ENCODE measurements around the gene CDC5L. TPM values are rescaled to one million over a fixed set of nuclear protein-coding genes. Genes with fewer than 3 reads are reported as not detected.

CDC5L gene
- total and polyA plus RNA-seq, 2 of the 13 experiments (the other 11 are each of a cell fraction or from before 2014, with no cell fraction given), result 11.0 to 34.2 TPM

DNA sequence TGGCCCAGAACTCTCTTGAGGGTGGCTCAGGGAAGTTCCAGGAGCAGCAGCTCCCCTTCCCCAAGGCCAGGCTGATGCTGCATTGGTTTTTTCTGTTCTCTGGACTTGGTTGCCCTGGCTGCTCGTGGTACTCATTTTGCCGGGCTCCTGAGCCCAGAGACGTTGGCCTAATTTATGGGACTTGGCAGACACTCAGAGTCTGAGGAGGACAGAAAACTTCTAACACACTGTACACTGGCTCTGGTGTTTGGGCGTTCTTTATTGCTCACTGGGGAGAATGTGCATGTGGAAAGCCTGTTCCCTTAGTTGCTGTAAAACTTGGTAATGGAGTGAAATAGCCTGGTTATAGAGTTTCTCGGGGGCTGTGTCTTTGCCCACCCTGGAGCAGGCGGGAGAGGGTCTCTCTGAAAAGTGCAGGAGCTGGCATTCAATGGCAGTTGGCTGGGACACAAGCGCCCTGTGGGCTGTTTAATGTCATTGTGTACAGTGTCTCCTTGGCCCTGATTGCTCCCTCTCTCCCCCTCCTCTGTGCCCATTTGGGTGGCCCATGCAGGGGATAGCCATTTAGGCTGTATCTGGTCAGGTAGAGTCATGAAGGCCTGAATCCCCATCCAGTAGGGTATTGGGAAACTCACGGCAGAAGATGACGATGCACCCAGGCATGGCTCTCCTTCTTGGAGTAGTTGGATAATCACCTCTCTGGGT, 109.3 kb downstream of the CDC5L start:
- Histone ChIP-seq H2AFZ (ENCODE audit: low read length) (no peak overlapping the region), H3K27me3 (ENCODE audit: control insufficient read depth in 1 of 2, insufficient read depth in 2 of 2, low read length in 2 of 2) (peaks cover 4 to 33% of the 10 kb centered on the region in 2 experiments; a peak in 4 of 5 replicates), H3K36me3 (replicated peaks in 1 of 2; ENCODE audit: control insufficient read depth in 1 of 2, insufficient read depth in 2 of 2, low read length in 2 of 2) (no peaks in the 10 kb centered on the region), H4K20me1 (ENCODE audit: insufficient read depth, low read length) (no peaks in the 10 kb centered on the region), H3K27ac (ENCODE audit: extremely low read length, insufficient read depth, low read length) (no peak overlapping the region), H3K79me2 (ENCODE audit: insufficient read depth, low read length) (no peaks in the 10 kb centered on the region), H3K9me3 (ENCODE audit: low read length) (no peaks in the 10 kb centered on the region), H3K9ac (ENCODE audit: insufficient read depth, low read depth, low read length) (no peak overlapping the region), H3K4me3 (replicated peaks in 1 of 3; ENCODE audit: insufficient read depth in 1 of 3, low read depth in 2 of 3, low read length in 3 of 3) (no peak overlapping the region), H3K4me2 (ENCODE audit: low read depth, low read length) (no peak overlapping the region), H3K4me1 (ENCODE audit: insufficient read depth, low read length) (peaks cover 13% of the 10 kb centered on the region)
- no TSS peak for BruUV-seq (replicated peaks)
- ChIA-PET CTCF (ENCODE audit: low intra/inter-chr PET ratio, low total read pairs) (no interaction called here), POLR2A (no interaction called here)
- intact Hi-C loops (cut with micrococcal nuclease; ENCODE audit: unreplicated experiment), result no loop called here
- DNase-seq (ENCODE audit: low spot score) (no peak), ATAC-seq (no peak), FAIRE-seq (no peak)
- in situ Hi-C loops (cut with HindIII; ENCODE audit: extremely low pct_ligation_motif_present, low pct_unique_long_range_greater_than_20kb), result no loop called here
- 25% methylated on average over 6 of the region's 9 CpGs for WGBS (ENCODE audit: low lambda C conversion rate)
- TF ChIP-seq ZMYM3 (CRISPR knock-in tag; IDR thresholded peaks at IDR 0.05) (no peak), KLF11 (CRISPR knock-in tag; IDR thresholded peaks at IDR 0.05) (no peak), ZBTB40 (IDR thresholded peaks at IDR 0.05) (no peak), ZBTB40 (CRISPR knock-in tag; IDR thresholded peaks at IDR 0.05) (no peak), HMG20A (CRISPR knock-in tag; IDR thresholded peaks at IDR 0.05; ENCODE audit: borderline replicate concordance) (no peak)
- TF ChIP-seq, protein P1, sequence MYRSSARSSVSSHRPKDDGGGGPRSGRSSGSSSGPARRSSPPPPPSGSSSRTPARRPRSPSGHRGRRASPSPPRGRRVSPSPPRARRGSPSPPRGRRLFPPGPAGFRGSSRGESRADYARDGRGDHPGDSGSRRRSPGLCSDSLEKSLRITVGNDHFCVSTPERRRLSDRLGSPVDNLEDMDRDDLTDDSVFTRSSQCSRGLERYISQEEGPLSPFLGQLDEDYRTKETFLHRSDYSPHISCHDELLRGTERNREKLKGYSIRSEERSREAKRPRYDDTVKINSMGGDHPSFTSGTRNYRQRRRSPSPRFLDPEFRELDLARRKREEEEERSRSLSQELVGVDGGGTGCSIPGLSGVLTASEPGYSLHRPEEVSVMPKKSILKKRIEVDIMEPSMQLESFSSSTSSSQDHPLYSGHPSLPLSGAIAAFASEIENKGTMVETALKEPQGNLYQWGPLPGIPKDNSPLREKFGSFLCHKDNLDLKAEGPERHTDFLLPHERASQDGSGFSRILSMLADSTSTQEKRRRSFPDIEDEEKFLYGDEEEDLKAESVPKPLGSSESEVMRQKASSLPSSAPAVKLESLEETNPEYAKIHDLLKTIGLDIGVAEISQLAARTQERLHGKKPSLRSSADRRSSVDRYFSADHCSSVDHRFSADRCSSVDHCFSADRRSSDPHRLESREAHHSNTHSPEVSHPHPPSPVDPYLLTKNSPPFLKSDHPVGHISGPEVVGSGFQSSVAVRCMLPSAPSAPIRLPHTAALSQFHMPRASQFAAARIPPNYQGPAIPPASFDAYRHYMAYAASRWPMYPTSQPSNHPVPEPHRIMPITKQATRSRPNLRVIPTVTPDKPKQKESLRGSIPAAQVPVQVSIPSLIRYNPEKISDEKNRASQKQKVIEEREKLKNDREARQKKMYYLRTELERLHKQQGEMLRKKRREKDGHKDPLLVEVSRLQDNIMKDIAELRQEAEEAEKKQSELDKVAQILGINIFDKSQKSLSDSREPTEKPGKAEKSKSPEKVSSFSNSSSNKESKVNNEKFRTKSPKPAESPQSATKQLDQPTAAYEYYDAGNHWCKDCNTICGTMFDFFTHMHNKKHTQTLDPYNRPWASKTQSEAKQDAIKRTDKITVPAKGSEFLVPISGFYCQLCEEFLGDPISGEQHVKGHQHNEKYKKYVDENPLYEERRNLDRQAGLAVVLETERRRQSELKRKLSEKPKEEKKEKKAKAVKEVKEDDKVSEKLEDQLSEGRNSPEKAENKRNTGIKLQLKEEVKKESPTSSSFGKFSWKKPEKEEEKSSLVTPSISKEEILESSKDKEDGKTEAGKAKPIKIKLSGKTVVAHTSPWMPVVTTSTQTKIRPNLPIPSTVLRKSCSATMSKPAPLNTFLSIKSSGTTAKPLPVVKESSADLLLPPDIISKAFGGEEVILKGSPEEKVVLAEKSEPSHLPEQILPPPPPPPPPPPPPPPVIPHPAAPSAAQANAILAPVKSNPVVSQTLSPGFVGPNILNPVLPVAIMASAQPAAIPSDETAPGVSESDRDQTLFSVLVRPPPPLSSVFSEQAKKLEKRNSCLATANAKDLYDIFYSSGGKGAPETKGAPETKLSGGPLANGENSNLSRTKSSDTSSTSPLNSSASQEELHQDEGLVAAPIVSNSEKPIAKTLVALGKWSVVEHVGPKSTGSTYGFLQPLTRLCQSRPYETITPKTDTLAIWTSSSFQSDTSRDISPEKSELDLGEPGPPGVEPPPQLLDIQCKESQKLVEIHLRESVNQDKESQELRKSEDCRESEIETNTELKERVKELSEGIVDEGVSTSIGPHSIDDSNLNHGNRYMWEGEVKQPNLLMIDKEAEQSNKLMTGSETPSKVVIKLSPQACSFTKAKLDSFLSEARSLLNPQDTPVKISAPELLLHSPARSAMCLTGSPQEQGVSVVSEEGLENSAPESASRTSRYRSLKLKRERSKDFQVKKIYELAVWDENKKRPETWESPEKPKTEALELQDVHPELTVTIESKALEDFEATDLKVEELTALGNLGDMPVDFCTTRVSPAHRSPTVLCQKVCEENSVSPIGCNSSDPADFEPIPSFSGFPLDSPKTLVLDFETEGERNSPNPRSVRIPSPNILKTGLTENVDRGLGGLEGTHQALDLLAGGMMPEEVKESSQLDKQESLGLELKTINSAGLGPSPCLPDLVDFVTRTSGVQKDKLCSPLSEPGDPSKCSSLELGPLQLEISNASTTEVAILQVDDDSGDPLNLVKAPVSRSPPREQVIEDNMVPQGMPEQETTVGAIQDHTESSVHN (CRISPR knock-in tag; IDR thresholded peaks at IDR 0.05), result no peak
